ENCODE data around the gene DPY19L1. TPM values are rescaled to one million over a fixed set of nuclear protein-coding genes. Genes with fewer than 3 reads are reported as not detected.
"Not testable (repeated sequence)": the region's sequence is repeated elsewhere in the genome, so short reads cannot be mapped to it uniquely, and the experiment has no call there.

DPY19L1 gene
- total RNA-seq, 2 experiments from 2014 or later, result 16.0 to 21.1 TPM

GRCh38 chr7:34912236-34912635 is 125.0 kb downstream of the DPY19L1 start:
- Mint-ChIP-seq H3K36me3 (no peaks in the 10 kb centered on the region), H3K27me3 (peaks cover 5% of the 10 kb centered on the region), H3K4me3 (no peak overlapping the region), H3K27ac (no peak overlapping the region), H3K4me1 (no peaks in the 10 kb centered on the region), H3K9me3 (ENCODE audit: low read depth) (no peaks in the 10 kb centered on the region)
- CTCF ChIA-PET, result interaction anchor here (0.6 kb wide), 1 partner anchor 353 kb away, joined by 3 read pairs; no protein-coding TSS in a partner anchor
- DNase-seq (no peak), ATAC-seq (no peak)

- DNase-seq, result not testable (repeated sequence)
These were observed 130.9 kb downstream of the DPY19L1 start for GRCh38 chr7:34906266-34906850.

GRCh38 chr7:34904987-34905386 is 132.3 kb downstream of the DPY19L1 start:
- DNase-seq, result no peak
- H3K4me3 Mint-ChIP-seq, result no peak overlapping the region
- H3K27me3 Mint-ChIP-seq, result peaks cover 21% of the 10 kb centered on the region
- CTCF ChIA-PET, result no interaction called here
- no peaks in the 10 kb centered on the region for H3K36me3 Mint-ChIP-seq
- no peaks in the 10 kb centered on the region for H3K9me3 Mint-ChIP-seq (ENCODE audit: low read depth)
- no peak for ATAC-seq
- no peak overlapping the region for H3K27ac Mint-ChIP-seq
- H3K4me1 Mint-ChIP-seq, result no peaks in the 10 kb centered on the region

More at GRCh38 chr7:34906266-34906850, 130.9 kb downstream of the DPY19L1 start:
- H3K27ac Mint-ChIP-seq; H3K36me3 Mint-ChIP-seq; ATAC-seq; H3K4me1 Mint-ChIP-seq; CTCF ChIA-PET; H3K4me3 Mint-ChIP-seq; H3K9me3 Mint-ChIP-seq (ENCODE audit: low read depth): not testable (repeated sequence)
- H3K27me3 Mint-ChIP-seq, result peaks cover 21% of the 10 kb centered on the region

DNA sequence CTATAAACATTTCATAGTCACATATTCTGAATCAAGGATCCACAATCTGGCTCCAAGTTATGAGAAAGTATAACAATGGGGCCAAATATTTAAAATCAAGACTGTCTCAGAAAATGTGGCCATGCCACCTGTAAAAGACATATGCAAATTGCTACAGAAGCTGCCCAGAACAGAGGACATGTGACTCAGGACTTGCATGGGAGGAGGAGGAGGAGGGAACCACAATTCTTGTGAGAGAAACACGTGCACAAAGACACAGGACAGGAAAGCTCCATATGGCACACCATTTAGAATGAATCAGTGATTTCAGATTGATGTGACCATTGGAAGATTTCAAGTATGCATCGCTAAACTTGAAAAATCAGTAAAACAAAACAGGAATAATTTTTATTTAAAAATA is 133.4 kb downstream of the DPY19L1 start:
- ATAC-seq; H3K36me3 Mint-ChIP-seq; H3K4me3 Mint-ChIP-seq; H3K27ac Mint-ChIP-seq; DNase-seq; H3K9me3 Mint-ChIP-seq (ENCODE audit: low read depth); CTCF ChIA-PET; H3K4me1 Mint-ChIP-seq: not testable (repeated sequence)
- peaks cover 21% of the 10 kb centered on the region for H3K27me3 Mint-ChIP-seq

GRCh38 chr7:34902182-34902581 is 135.1 kb downstream of the DPY19L1 start:
- ATAC-seq (no peak), DNase-seq (no peak)
- no peak overlapping the region for H3K27ac Mint-ChIP-seq
- H3K9me3 Mint-ChIP-seq (ENCODE audit: low read depth), result no peaks in the 10 kb centered on the region
- no peaks in the 10 kb centered on the region for H3K36me3 Mint-ChIP-seq
- CTCF ChIA-PET, result no interaction called here
- H3K4me3 Mint-ChIP-seq, result no peak overlapping the region
- H3K27me3 Mint-ChIP-seq, result peaks cover 21% of the 10 kb centered on the region
- H3K4me1 Mint-ChIP-seq, result no peaks in the 10 kb centered on the region

DNA sequence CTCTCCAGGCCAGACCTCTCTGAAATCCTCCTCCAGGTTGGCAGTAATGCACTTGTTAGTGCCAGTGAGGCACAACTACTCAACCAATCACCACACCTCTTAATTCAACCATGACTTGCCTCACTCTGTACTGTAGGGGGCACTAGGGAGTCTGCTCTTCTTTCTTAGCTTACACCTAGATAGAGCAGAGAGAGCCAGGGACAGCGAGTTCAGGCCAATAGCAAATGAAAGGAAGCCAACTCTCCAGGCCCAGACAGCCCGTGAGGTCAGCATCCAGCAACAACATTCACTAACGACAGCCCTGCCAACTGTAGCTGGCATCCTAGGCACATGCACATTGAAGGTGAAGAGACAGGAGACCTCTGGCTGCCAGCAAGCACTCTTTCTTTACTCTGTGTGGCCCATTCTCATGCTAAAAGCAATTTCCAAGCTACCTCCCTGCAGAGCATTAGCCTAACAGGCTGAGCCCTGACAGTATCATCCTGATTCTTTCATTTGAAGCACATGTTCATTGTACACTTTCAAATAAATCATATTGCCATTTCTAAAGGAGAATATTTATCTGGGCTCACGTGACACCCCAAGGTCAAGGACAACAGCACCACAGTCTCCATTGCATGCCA is 136.3 kb downstream of the DPY19L1 start:
- Mint-ChIP-seq H3K36me3 (no peaks in the 10 kb centered on the region), H3K4me3 (no peak overlapping the region), H3K27ac (no peak overlapping the region), H3K9me3 (ENCODE audit: low read depth) (peaks cover 1% of the 10 kb centered on the region), H3K4me1 (no peaks in the 10 kb centered on the region), H3K27me3 (peaks cover 18% of the 10 kb centered on the region)
- CTCF ChIA-PET, result interaction anchor here (1.0 kb wide), 1 partner anchor 82 kb away, joined by 3 read pairs; no protein-coding TSS in a partner anchor
- ATAC-seq (peak; percentile 27), DNase-seq (no peak)

- DNase-seq, result no peak
- H3K36me3 Mint-ChIP-seq, result no peaks in the 10 kb centered on the region
- H3K9me3 Mint-ChIP-seq (ENCODE audit: low read depth), result peaks cover 13% of the 10 kb centered on the region
- no peak overlapping the region for H3K4me3 Mint-ChIP-seq
- H3K27me3 Mint-ChIP-seq, result peaks cover 4% of the 10 kb centered on the region
- no peak for ATAC-seq
- H3K4me1 Mint-ChIP-seq, result no peaks in the 10 kb centered on the region
- CTCF ChIA-PET, result no interaction called here
- no peak overlapping the region for H3K27ac Mint-ChIP-seq
These were observed 142.1 kb downstream of the DPY19L1 start for GRCh38 chr7:34895202-34895601.

DNA sequence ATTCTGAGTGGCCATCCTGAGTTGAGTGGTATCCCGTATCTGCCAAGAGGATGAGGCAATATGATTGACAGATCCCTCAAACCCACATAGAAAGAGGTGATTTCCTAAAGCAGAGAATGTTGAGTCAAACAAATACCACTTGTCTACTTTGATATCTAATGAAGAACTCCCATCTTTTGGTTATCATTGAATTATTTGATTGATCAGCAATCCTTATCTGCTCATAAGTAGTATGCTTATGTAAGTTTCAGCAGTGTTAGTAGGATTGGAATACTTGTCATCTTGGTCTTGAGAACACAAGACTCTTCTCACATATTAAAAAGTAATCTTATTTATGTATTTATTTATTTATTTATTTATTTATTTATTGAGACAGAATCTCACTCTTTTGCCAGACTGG is 147.3 kb downstream of the DPY19L1 start:
- Mint-ChIP-seq H3K27me3 (peaks cover 7% of the 10 kb centered on the region), H3K9me3 (ENCODE audit: low read depth) (peaks cover 7% of the 10 kb centered on the region), H3K36me3 (no peaks in the 10 kb centered on the region), H3K4me3 (no peak overlapping the region), H3K27ac (no peak overlapping the region), H3K4me1 (no peaks in the 10 kb centered on the region)
- DNase-seq (no peak), ATAC-seq (no peak)
- CTCF ChIA-PET, result no interaction called here

DNA sequence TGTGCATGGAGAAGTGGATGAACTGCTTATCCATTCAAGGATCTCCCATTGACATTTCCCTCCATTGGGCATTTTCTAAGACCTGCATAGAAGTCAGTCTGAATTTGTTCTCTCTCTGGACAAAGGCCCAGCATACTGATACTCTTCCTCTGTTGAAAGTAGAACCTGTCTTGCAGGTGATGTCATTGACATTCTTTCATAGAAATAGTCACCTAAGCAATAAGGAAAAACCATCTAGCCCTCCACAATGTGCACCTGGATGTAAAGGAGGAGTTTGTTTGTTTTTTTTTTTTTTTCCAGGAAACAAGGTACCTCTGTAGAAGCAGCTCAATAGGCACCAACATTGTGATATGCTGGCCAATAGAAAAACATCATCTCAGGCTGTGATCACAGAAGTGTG is 150.4 kb downstream of the DPY19L1 start:
- Mint-ChIP-seq H3K36me3 (no peaks in the 10 kb centered on the region), H3K4me1 (no peaks in the 10 kb centered on the region), H3K27me3 (peaks cover 7% of the 10 kb centered on the region), H3K4me3 (no peak overlapping the region), H3K27ac (no peak overlapping the region), H3K9me3 (ENCODE audit: low read depth) (peaks cover 7% of the 10 kb centered on the region)
- ATAC-seq (no peak), DNase-seq (no peak)
- CTCF ChIA-PET, result no interaction called here

- H3K4me1 Mint-ChIP-seq; CTCF ChIA-PET; H3K4me3 Mint-ChIP-seq; H3K9me3 Mint-ChIP-seq (ENCODE audit: low read depth); H3K27me3 Mint-ChIP-seq; ATAC-seq; DNase-seq; H3K27ac Mint-ChIP-seq; H3K36me3 Mint-ChIP-seq: not testable (repeated sequence)
These were observed 153.4 kb downstream of the DPY19L1 start for GRCh38 chr7:34883855-34884254.

- CTCF ChIA-PET, result no interaction called here
These were observed 157.4 kb downstream of the DPY19L1 start for GRCh38 chr7:34879871-34880270.

DNA sequence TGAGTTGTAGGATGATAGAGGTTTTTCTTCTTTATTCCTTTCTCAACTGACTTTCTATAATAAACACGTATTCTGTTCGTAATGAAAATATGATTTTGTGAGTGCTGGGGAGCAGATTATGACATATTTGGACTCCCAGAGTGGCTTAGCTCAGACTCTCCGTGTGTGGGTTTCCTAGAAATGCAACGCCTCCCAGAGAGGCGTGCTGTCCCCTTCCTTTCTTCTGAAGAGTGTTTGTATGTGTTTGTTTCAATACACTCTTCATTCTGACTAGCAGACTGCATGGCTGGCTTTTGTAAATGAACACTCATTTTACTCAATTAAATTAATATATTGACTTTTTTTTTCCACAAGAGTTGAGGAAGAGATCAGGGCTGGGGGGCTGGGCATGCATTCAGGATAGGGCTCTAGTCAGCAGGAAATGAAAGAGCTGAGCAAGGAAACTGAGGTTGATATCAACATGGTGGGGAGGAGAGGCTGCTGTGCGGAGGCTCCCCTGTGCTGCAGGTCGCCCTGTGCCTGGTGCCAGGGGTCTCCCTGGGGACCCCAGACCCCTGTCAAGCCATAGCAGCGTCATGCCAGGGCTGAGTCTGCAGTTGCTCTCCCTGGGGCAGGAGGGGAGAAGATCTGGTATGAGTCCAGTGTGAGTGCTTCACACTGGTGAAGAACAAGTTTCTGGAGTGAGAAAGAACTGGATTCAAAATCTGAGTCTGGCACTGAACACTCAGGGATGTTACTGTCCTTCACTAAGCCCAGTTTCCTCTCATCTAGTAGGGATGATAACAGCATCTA is 158.1 kb downstream of the DPY19L1 start:
- CTCF ChIA-PET; H3K4me1 Mint-ChIP-seq; ATAC-seq; H3K9me3 Mint-ChIP-seq (ENCODE audit: low read depth); H3K4me3 Mint-ChIP-seq; H3K36me3 Mint-ChIP-seq; H3K27me3 Mint-ChIP-seq; H3K27ac Mint-ChIP-seq; DNase-seq: not testable (repeated sequence)

More at GRCh38 chr7:34879871-34880270, 157.4 kb downstream of the DPY19L1 start:
- no peaks in the 10 kb centered on the region for H3K36me3 Mint-ChIP-seq
- no peak overlapping the region for H3K27ac Mint-ChIP-seq
- H3K4me3 Mint-ChIP-seq, result no peak overlapping the region
- ATAC-seq (no peak), DNase-seq (no peak)
- peaks cover 10% of the 10 kb centered on the region for H3K9me3 Mint-ChIP-seq (ENCODE audit: low read depth)
- no peaks in the 10 kb centered on the region for H3K27me3 Mint-ChIP-seq
- H3K4me1 Mint-ChIP-seq, result no peaks in the 10 kb centered on the region

Measured in activated CD8-positive, alpha-beta memory T cell treated with anti-CD3 and anti-CD28 coated beads, Interleukin-2, amount 10 ng/mL, durations not matched to agents 7 days and 5 days (primary cell).